Heart right ventricle (tissue), 16 donors: ENCODE results near the gene DTNA. TPM values are rescaled to one million over a fixed set of nuclear protein-coding genes. Genes with fewer than 3 reads are reported as not detected.
A peak's percentile ranks its signal among the peaks of the same experiment; 100 is the strongest.

Source experiments
- ATAC-seq, 8 donors: fragments of 200-7000 bp; cut with Tn5 transposase; one replicate each; pipeline ENCODE4 v1.9.1; 2020; ENCODE audit warnings: mild to moderate bottlenecking in 8 of 8, moderate library complexity in 8 of 8, moderate number of reproducible peaks in 1 of 8
- DNase-seq, 2 donors: peaks; one replicate each; pipeline ENCODE4 v3.0.0-alpha.2; 2020
- H3K27ac ChIP-seq, 10 donors: fragments of 200-600 bp; sonication (generic) in 2 of 10; one replicate each; pipeline versions ENCODE4 v1.5.0 to v1.8.0; 2020 to 2022; ENCODE audit warnings: mild to moderate bottlenecking in 3 of 10
- H3K27me3 ChIP-seq, 7 donors: fragments of 200-600 bp; one replicate each; pipeline ENCODE4 v1.8.0; 2021 to 2022; ENCODE audit warnings: mild to moderate bottlenecking in 2 of 7
- H3K36me3 ChIP-seq, 9 donors: fragments of 200-600 bp; sonication (generic) in 1 of 9; one replicate each; pipeline versions ENCODE4 v1.5.0 to v1.8.0; 2020 to 2022; ENCODE audit warnings: mild to moderate bottlenecking in 2 of 9
- H3K4me1 ChIP-seq, 9 donors: fragments of 200-600 bp; sonication (generic) in 1 of 9; one replicate each; pipeline versions ENCODE4 v1.5.0 to v1.8.0; 2020 to 2022; ENCODE audit warnings: mild to moderate bottlenecking in 4 of 9
- H3K4me3 ChIP-seq, 10 donors: fragments of 200-600 bp; sonication (generic) in 2 of 10; one replicate each; pipeline versions ENCODE4 v1.5.0 to v1.8.0; 2020 to 2022; ENCODE audit warnings: mild to moderate bottlenecking in 7 of 10, moderate library complexity in 2 of 10
- H3K9me3 ChIP-seq, 11 donors: fragments of 200-600 bp in 10 of 11; sonication (generic) in 2 of 11; one replicate each; pipeline versions ENCODE4 v1.5.0 to v1.8.0; 2013 to 2022; ENCODE audit warnings: mild to moderate bottlenecking in 2 of 11, control low read depth in 1 of 11, moderate library complexity in 1 of 11
- WGBS, 2 donors: extraction: QIAGEN DNeasy Blood & Tissue Kit; methylation state at CpG; one replicate each; pipeline ENCODE4 v1.1.7; 2013; ENCODE audit warnings: inconsistent platforms in 1 of 2; 5-methylcytosine and 5-hydroxymethylcytosine counted together
- intact Hi-C, 10 donors: fragments of 100-400 bp; cut with DNase I; formaldehyde crosslinking; loops; one replicate each; pipeline versions ENCODE4 v1.11.1 to v1.14.2; 2022
- polyA plus RNA-seq, 2 donors: library from polyadenylated mRNA; stranded (reverse); fragments of 200-250 nt; gene quantifications; one replicate each; pipeline ENCODE4 v1.2.3, GENCODE V29; 2013
- total RNA-seq, 10 donors: library from RNA; stranded (reverse); fragmentation: NEBNext Ultra II Directional in 3 of 10; extraction: Animal tissue kit (Norgen Biotek cat#: 25700) in 3 of 10; gene quantifications; one replicate each; pipeline versions ENCODE4 v1.2.1 to v1.2.4, GENCODE V29; 2021 to 2023
- TF ChIP-seq, protein P1 (sequence below), 9 donors: fragments of 200-600 bp; sonication (generic) in 2 of 9; IDR thresholded peaks; one replicate each; pipeline versions ENCODE4 v1.5.0 to v1.8.0; 2021 to 2022; ENCODE audit warnings: antibody characterized with exemption in 9 of 9, mild to moderate bottlenecking in 5 of 9, moderate library complexity in 1 of 9
- donor health status: Arrhythmogenic right ventricular cardiomyopathy.
- donor health status: ischemic (EF 13 %, LVEDD 7.1; RV severe dilation, severe dysfunction).
- donor health status: healthy with polysubstance abuse.
- donor health status: DM: no; HTN: yes; CAD: no.
- donor health status: DM: no; HTN: no; CAD: no.
- donor health status: ischemic (EF 25% LVEDD 6.9; RV normal size, moderate dysfunction).
- donor health status: ischemic (EF 25% LVEDD 5.7; RV mildly dilated, moderate dysfunction).
- donor health status: healthy.
- donor health status: DM: yes; HTN: yes; CAD: no.
- donor health status: Ischemic cardiomyopathy.
- donor health status: ischemic (EF 35%, LVEDD 5.7; RV mildly dilated, moderate dysfunction).
- donor health status: nonischemic (EF 11% LVEDD 7.7; RV severe dilation, severe dysfunction).
- donor health status: DM: yes; HTN: yes; CAD: no.
- donor health status: PGD.
- donor health status: ischemic (EF 29% LVEDD 5.4; RV normal size, mild dysfunction).
- donor health status: nonischemic (EF 23%, LVEDD 6.1; RV moderate dilation, normal function).

DTNA gene
- total and polyA plus RNA-seq, 12 donors = 65.4 to 198 (median 179) TPM

DNA sequence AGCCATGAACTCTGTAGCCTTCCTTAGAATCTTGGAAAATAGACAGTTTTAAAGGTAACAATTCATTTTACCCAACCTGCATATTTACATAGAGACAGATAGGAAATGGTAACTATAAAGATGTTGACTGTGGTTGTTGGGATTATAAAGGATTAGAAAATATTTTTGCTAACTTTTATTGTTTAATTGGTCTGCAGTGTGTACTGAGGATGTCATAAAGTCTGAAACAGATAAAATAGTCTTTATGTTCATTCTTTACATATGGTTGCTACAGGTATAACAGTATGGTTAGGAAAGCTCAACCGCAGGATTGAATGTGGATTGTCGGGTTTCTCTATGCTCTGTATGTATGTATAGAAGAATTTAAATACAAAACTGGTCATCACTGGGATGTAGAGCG is 7.3 kb upstream of the DTNA start:
- 95 to 96% methylated on average over 3 of the region's 3 CpGs for WGBS, 2 donors
- peaks cover 0 to 3% (median 0%) of the 10 kb centered on the region in 11 donors for H3K9me3 ChIP-seq
- intact Hi-C loops = loop anchor here in 1 of 10 donors (10.0 kb wide), 1 partner anchor 72 kb away; no protein-coding TSS in a partner anchor
- H3K4me3 ChIP-seq = no peak overlapping the region
- DNase-seq (no peak), ATAC-seq (no peak)
- no peak overlapping the region for H3K27ac ChIP-seq
- peaks cover 0 to 5% (median 0%) of the 10 kb centered on the region in 9 donors for H3K36me3 ChIP-seq
- H3K27me3 ChIP-seq = no peaks in the 10 kb centered on the region
- TF ChIP-seq, protein P1, sequence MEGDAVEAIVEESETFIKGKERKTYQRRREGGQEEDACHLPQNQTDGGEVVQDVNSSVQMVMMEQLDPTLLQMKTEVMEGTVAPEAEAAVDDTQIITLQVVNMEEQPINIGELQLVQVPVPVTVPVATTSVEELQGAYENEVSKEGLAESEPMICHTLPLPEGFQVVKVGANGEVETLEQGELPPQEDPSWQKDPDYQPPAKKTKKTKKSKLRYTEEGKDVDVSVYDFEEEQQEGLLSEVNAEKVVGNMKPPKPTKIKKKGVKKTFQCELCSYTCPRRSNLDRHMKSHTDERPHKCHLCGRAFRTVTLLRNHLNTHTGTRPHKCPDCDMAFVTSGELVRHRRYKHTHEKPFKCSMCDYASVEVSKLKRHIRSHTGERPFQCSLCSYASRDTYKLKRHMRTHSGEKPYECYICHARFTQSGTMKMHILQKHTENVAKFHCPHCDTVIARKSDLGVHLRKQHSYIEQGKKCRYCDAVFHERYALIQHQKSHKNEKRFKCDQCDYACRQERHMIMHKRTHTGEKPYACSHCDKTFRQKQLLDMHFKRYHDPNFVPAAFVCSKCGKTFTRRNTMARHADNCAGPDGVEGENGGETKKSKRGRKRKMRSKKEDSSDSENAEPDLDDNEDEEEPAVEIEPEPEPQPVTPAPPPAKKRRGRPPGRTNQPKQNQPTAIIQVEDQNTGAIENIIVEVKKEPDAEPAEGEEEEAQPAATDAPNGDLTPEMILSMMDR (IDR thresholded peaks at IDR 0.05) = no peak
- peaks cover 3 to 42% (median 17%) of the 10 kb centered on the region in 9 donors for H3K4me1 ChIP-seq

DNA sequence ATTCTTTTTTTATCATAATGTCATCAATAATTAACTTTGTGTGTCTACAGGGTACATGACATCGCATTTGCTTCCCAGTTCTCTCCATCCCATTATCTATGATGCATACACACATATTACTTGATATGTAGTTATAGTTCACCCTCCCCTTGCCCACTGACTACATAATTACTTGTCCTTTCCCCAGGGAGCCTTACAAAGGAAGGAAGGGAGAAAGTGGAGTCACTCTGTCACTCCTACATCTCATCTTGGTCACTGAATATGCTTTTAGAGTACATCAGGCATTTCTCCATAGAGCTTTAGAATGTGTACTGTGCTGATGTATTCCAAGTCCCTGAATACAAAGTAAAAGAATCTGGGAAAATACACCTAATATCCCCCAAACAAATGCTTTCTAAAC is 6.0 kb upstream of the DTNA start:
- Histone ChIP-seq H3K27me3 (no peaks in the 10 kb centered on the region), H3K4me3 (no peak overlapping the region), H3K36me3 (no peaks in the 10 kb centered on the region), H3K4me1 (peaks cover 3 to 53% (median 26%) of the 10 kb centered on the region in 9 donors), H3K27ac (no peak overlapping the region), H3K9me3 (no peaks in the 10 kb centered on the region)
- DNase-seq (no peak), ATAC-seq (no peak)
- intact Hi-C loops = loop anchor here in 1 of 10 donors (10.0 kb wide), 1 partner anchor 71 kb away; no protein-coding TSS in a partner anchor
- WGBS, 2 donors = 94 to 100% methylated on average over 1 of the region's 1 CpG
- TF ChIP-seq, protein P1 (IDR thresholded peaks at IDR 0.05) = no peak

DNA sequence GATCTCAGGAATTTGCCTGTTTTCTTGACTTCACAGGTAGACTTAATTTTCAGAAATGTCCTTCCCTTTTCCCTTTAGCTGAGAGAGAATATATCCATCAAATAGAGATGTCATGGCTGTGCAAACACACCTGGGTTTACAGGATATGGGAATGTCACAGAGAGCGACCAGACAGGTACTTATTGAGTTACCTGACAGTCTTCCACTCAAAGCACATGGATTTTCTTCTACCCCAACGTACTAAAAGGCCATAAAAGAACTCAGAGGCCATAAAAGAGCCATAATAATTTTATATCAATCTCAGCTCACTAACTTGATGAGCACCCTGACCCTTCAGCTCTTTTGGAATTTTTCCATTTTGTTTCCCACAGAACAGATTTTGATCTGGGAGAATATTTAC is 5.3 kb upstream of the DTNA start:
- Histone ChIP-seq H3K36me3 (no peaks in the 10 kb centered on the region), H3K4me3 (no peak overlapping the region), H3K9me3 (no peaks in the 10 kb centered on the region), H3K4me1 (peaks cover 3 to 61% (median 33%) of the 10 kb centered on the region in 9 donors), H3K27ac (no peak overlapping the region), H3K27me3 (no peaks in the 10 kb centered on the region)
- intact Hi-C loops = loop anchor here in 1 of 10 donors (5.0 to 10.0 kb wide), 2 partner anchors 37 to 70 kb away; no protein-coding TSS in a partner anchor
- ATAC-seq (no peak), DNase-seq (no peak)
- WGBS, 2 donors = 86 to 87% methylated on average over 2 of the region's 2 CpGs
- TF ChIP-seq, protein P1 (IDR thresholded peaks at IDR 0.05) = no peak

DNA sequence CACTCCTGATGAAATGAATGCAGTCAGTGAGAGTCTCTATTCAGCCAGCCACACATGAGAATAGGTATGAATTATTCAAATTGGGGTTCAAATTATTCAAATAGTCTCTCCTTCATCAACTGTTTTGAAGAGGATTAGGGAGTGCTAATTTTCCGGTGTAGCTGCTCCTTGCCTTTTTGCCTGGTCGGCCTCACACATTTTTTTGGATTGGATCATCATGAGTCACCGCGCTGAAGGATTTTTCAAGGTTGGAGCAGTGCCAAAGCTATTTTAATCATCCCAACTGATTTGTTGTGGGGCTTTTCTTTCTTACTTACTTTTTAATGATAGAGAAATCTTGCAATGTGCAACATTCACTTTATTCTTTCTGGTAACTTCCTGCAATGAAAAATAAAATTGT is 2.4 kb upstream of the DTNA start:
- Histone ChIP-seq H3K4me3 (peak overlapping the region in 2 of 10 donors; percentile 0 to 8), H3K4me1 (peaks cover 6 to 58% (median 35%) of the 10 kb centered on the region in 9 donors), H3K9me3 (no peaks in the 10 kb centered on the region), H3K27me3 (no peaks in the 10 kb centered on the region), H3K36me3 (no peaks in the 10 kb centered on the region), H3K27ac (peak overlapping the region; percentile 14 to 81 (median 66))
- peak in 1 of 2 donors; percentile 82 for DNase-seq
- intact Hi-C loops = loop anchor here in 1 of 10 donors (5.0 to 10.0 kb wide), 2 partner anchors 35 to 67 kb away; no protein-coding TSS in a partner anchor
- TF ChIP-seq, protein P1 (IDR thresholded peaks at IDR 0.05) = no peak
- ATAC-seq = peak in 7 of 8 donors; percentile 57 to 71 (median 68)
- 7 to 9% methylated on average over 4 of the region's 4 CpGs for WGBS, 2 donors
